PC-9 (cell line): ENCODE data around the gene ANKRD60. TPM values are rescaled to one million over a fixed set of nuclear protein-coding genes. Genes with fewer than 3 reads are reported as not detected.

ENCODE experiments used
- BruUV-seq: library from RNA; stranded (reverse); fragments of 400-500 nt; replicated peaks from 2 replicates; lab custom pipeline; 2021; lab: Mats Ljungman, UMichigan
- CTCF ChIA-PET: fragments of 300-600 bp; sonication (Branson Sonifier 250); formaldehyde crosslinking; loops from one replicate; lab custom pipeline; 2022; ENCODE audit warnings: antibody characterized with exemption; lab: Charles Lee
- POLR2A ChIA-PET: fragments of 300-600 bp; sonication (Branson Sonifier 250); formaldehyde crosslinking; loops from one replicate; lab custom pipeline; 2022; ENCODE audit warnings: antibody characterized with exemption; ENCODE audit not compliant: unreplicated experiment; lab: Charles Lee
- DNase-seq, 2 experiments: peaks; one replicate each; pipeline versions ENCODE4 v3.0.0 to v3.0.0-alpha.2; 2015 to 2022; ENCODE audit warnings: mixed read lengths in 1 of 2
- H2AFZ ChIP-seq: fragments of 200-600 bp; sonication (generic); 2 replicates; pipeline ENCODE4 v1.8.1; 2017; ENCODE audit warnings: antibody characterized with exemption
- H3F3A ChIP-seq: fragments of 200-600 bp; sonication (generic); 2 replicates; pipeline ENCODE4 v1.8.1; 2017; ENCODE audit warnings: antibody characterized with exemption, mild to moderate bottlenecking, low read depth; ENCODE audit not compliant: insufficient read depth
- H3K27ac ChIP-seq: fragments of 200-600 bp; sonication (generic); 2 replicates; pipeline ENCODE4 v1.6.1; 2016; ENCODE audit warnings: mixed run types
- H3K27me3 ChIP-seq: fragments of 200-600 bp; sonication (generic); 2 replicates; pipeline ENCODE4 v1.6.1; 2016; ENCODE audit warnings: low read depth, mixed run types; ENCODE audit not compliant: insufficient read depth
- H3K36me3 ChIP-seq: fragments of 200-600 bp; sonication (generic); 2 replicates; pipeline ENCODE4 v1.6.1; 2016; ENCODE audit warnings: low read depth, mixed run types
- H3K4me1 ChIP-seq: fragments of 200-600 bp; sonication (generic); replicated peaks from 2 replicates; pipeline ENCODE4 v1.6.1; 2016; ENCODE audit warnings: mixed run types; ENCODE audit not compliant: insufficient read depth
- H3K4me2 ChIP-seq: fragments of 200-600 bp; sonication (generic); 2 replicates; pipeline ENCODE4 v1.6.1; 2017; ENCODE audit warnings: mixed run types
- H3K4me3 ChIP-seq: fragments of 200-600 bp; sonication (generic); 2 replicates; pipeline ENCODE4 v1.6.1; 2016; ENCODE audit warnings: mixed run types
- H3K79me2 ChIP-seq: fragments of 200-600 bp; sonication (generic); 2 replicates; pipeline ENCODE4 v1.6.1; 2017; ENCODE audit warnings: low read depth, mixed run types
- H3K9me2 ChIP-seq: fragments of 200-600 bp; sonication (generic); 2 replicates; pipeline ENCODE4 v1.8.1; 2017; ENCODE audit warnings: mild to moderate bottlenecking; ENCODE audit not compliant: insufficient read depth
- H3K9me3 ChIP-seq: fragments of 200-600 bp; sonication (generic); 2 replicates; pipeline ENCODE4 v1.8.1; 2016; ENCODE audit warnings: low read depth; ENCODE audit not compliant: insufficient read depth
- H4K20me1 ChIP-seq: fragments of 200-600 bp; sonication (generic); 2 replicates; pipeline ENCODE4 v1.8.1; 2017; ENCODE audit not compliant: insufficient read depth
- CTCF ChIP-seq: fragments of 200-600 bp; sonication (generic); conservative IDR thresholded peaks from 2 replicates; pipeline ENCODE4 v1.6.1; 2017; ENCODE audit warnings: mixed run types, antibody characterized with exemption, mild to moderate bottlenecking, moderate library complexity
- EZH2 ChIP-seq: fragments of 200-600 bp; sonication (generic); IDR thresholded peaks from 2 replicates; pipeline ENCODE4 v1.8.0; 2017; ENCODE audit warnings: antibody characterized with exemption, low read depth
- intact Hi-C: fragments of 100-400 bp; cut with micrococcal nuclease; formaldehyde crosslinking; loops from one replicate; pipeline ENCODE4 v1.10.0; 2022; ENCODE audit not compliant: unreplicated experiment
- total RNA-seq: library from RNA; stranded (reverse); gene quantifications from 2 replicates; pipeline ENCODE4 v1.2.3, GENCODE V29; 2021

ANKRD60 gene
- total RNA-seq, 1 experiment from 2014 or later = not detected

- BruUV-seq = no TSS peak
- H3K36me3 ChIP-seq = no peaks in the 10 kb centered on the region
- H2AFZ ChIP-seq = no peak overlapping the region
- H4K20me1 ChIP-seq = no peaks in the 10 kb centered on the region
- H3K27me3 ChIP-seq = no peaks in the 10 kb centered on the region
- no peak for TF ChIP-seq CTCF
- no peak for TF ChIP-seq EZH2
- H3K4me2 ChIP-seq = no peak overlapping the region
- ChIA-PET CTCF (no interaction called here), POLR2A (no interaction called here)
- DNase-seq = no peak
- H3K79me2 ChIP-seq = no peaks in the 10 kb centered on the region
- H3K9me3 ChIP-seq = no peaks in the 10 kb centered on the region
- no peaks in the 10 kb centered on the region for H3K4me1 ChIP-seq
- no peak overlapping the region for H3K4me3 ChIP-seq
- H3K9me2 ChIP-seq = no peaks in the 10 kb centered on the region
- H3F3A ChIP-seq = peaks cover 6% of the 10 kb centered on the region
- intact Hi-C loops = no loop called here
- no peak overlapping the region for H3K27ac ChIP-seq
Observed at GRCh38 chr20:58192065-58192464, 36.4 kb downstream of the ANKRD60 start.

GRCh38 chr20:58188527-58188926, 39.9 kb downstream of the ANKRD60 start:
- Histone ChIP-seq H3K4me1 (no peaks in the 10 kb centered on the region), H3K4me2 (no peak overlapping the region), H3K27ac (no peak overlapping the region), H4K20me1 (no peaks in the 10 kb centered on the region), H3K79me2 (no peaks in the 10 kb centered on the region), H3K27me3 (no peaks in the 10 kb centered on the region), H3F3A (no peaks in the 10 kb centered on the region; the same call in 1 of the 2 replicates), H3K4me3 (no peak overlapping the region), H3K9me2 (no peaks in the 10 kb centered on the region), H2AFZ (no peak overlapping the region), H3K9me3 (peaks cover 3% of the 10 kb centered on the region; the same call in 1 of the 2 replicates), H3K36me3 (no peaks in the 10 kb centered on the region)
- intact Hi-C loops = no loop called here
- ChIA-PET CTCF (no interaction called here), POLR2A (no interaction called here)
- TF ChIP-seq EZH2 (no peak), CTCF (no peak)
- no TSS peak for BruUV-seq
- DNase-seq = no peak

- no TSS peak for BruUV-seq
- TF ChIP-seq CTCF = no peak
- no peaks in the 10 kb centered on the region; the same call in 1 of the 2 replicates for H3F3A ChIP-seq
- H2AFZ ChIP-seq = no peak overlapping the region
- H4K20me1 ChIP-seq = no peaks in the 10 kb centered on the region
- H3K9me2 ChIP-seq = no peaks in the 10 kb centered on the region
- peaks cover 3% of the 10 kb centered on the region for H3K4me1 ChIP-seq
- no peak overlapping the region for H3K4me2 ChIP-seq
- H3K9me3 ChIP-seq = peaks cover 3% of the 10 kb centered on the region; the same call in 1 of the 2 replicates
- H3K27me3 ChIP-seq = no peaks in the 10 kb centered on the region
- intact Hi-C loops = no loop called here
- no peak overlapping the region for H3K4me3 ChIP-seq
- H3K36me3 ChIP-seq = no peaks in the 10 kb centered on the region
- ChIA-PET POLR2A (no interaction called here), CTCF (no interaction called here)
- no peak overlapping the region for H3K27ac ChIP-seq
- DNase-seq = no peak
- H3K79me2 ChIP-seq = no peaks in the 10 kb centered on the region
Observed at GRCh38 chr20:58184984-58185383, 43.5 kb downstream of the ANKRD60 start.
